ENCODE results near the gene TRPV2. TPM values are rescaled to one million over a fixed set of nuclear protein-coding genes. Genes with fewer than 3 reads are reported as not detected.

The TRPV2 gene
- total RNA-seq, 120 experiments from 2014 or later = 7.6 to 32.7 (median 16.2) TPM

Other genes with a start within 250 kb of the TRPV2 start
- gene NCOR1, start 200.0 kb upstream of the TRPV2 start, total RNA-seq = 100 to 1,000 TPM; 122 to 199 (median 161) TPM
- gene PIGL, start 198.4 kb upstream of the TRPV2 start, total RNA-seq = 10 to 100 TPM; 24.7 to 68.2 (median 43.1) TPM
- gene CENPV, start 62.1 kb upstream of the TRPV2 start, total RNA-seq = 10 to 100 TPM; 24.6 to 89.3 (median 51.6) TPM
- 1,000 to 10,000 TPM in 119 of 120 experiments, 100 to 1,000 TPM in 1; 963 to 2,431 (median 1,830) TPM for gene UBB, start 34.5 kb upstream of the TRPV2 start, total RNA-seq
- gene LRRC75A, start 76.6 kb downstream of the TRPV2 start, total RNA-seq = 10 to 100 TPM in 77 of 120 experiments, 1 to 10 TPM in 43; 5.5 to 19.8 (median 11.0) TPM
- gene ZNF287, start 153.6 kb downstream of the TRPV2 start, total RNA-seq = 10 to 100 TPM in 117 of 120 experiments, 1 to 10 TPM in 3; 9.2 to 29.9 (median 15.2) TPM
- gene ZNF624, start 238.3 kb downstream of the TRPV2 start, total RNA-seq = 10 to 100 TPM in 46 of 120 experiments, 1 to 10 TPM in 74; 3.7 to 16.0 (median 9.3) TPM